Fibroblast of the conjunctiva (primary cell): ENCODE results near the gene ZSWIM5.

Experiments used
- DNase-seq: peaks from one replicate; pipeline ENCODE4 v3.0.0-alpha.2; 2010; ENCODE audit warnings: low read depth

The ZSWIM5 gene

GRCh38 chr1:45023663-45024062, 182.7 kb downstream of the ZSWIM5 start:
- no peak for DNase-seq

DNA sequence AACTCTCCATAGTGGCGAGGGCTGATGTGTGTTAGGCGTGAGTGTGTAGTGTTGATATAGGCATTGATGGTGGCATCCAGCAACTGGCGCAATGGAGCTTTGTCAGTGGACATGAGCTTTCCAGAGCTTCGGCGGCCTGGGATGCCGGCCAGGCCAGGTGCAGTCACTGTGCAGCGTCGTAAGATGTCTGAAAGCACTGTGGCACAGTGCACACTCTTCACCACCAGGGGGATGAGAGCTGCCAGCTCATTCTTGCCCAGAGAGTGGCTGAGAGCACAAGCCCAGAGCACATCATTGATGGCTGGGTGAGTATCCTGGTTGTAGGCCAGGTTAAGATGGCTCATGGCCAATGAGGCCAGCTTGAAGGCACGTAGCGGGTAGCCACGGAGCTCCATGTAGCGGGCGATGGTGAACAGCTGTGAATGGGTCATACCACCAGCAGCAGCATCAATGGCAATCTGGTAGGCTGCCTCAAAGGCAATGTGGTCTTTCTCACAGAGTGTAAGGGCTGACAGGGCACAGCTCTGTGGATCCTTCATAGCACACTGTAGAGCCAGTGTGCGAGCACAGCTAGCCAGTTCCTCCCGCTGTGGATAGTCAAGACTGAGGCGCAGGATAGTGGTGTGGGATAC, 187.7 kb downstream of the ZSWIM5 start:
- DNase-seq = peak; percentile 9

DNA sequence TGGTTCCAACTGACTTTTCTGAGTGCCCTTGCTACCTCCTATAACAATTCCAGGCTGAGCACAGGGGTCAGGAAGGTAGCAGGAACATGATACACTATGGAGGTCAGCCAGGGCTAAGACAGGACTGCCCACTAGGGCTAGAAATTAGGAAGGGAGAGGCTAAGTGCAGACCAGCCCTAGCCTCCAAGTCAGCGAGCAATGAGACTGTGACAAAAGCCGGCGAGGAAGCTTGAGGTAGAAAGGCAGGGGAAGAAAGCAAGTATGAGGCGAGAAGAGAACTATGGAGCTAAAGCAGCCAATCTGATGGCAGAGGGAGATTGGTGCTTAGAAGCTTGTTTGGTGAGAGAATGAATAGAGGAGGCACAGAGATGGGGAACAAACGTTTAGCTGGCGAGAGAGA, 189.6 kb downstream of the ZSWIM5 start:
- no peak for DNase-seq

DNA sequence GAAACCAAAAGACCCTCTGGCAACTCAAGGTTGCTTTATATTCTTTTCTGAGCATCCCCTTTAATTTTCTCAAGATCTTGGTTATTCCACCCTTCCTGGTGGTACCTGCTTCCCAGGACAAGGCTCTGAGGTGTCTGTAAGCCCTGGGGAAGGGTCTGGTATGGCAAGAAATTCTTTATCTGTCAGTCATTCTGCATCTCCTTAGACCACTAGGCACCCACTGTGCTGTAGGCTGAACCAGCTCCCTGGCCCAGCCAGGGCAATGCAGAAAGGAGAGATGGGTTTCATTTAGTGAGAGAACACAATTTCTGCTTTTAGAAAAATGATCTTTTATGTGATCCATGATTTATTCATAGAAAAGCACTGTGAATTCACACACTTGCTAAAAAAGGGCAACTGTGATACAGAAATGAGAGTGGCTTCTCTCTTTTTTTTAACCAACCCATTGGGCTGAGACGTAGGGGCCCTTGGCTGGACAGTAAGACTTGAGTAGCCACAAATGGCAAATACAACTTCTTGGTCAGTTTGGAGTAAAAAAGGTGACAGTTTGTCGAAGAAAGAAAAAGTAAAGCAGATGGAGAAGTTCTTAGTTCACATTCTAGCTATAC, 190.2 kb downstream of the ZSWIM5 start:
- DNase-seq = no peak

DNA sequence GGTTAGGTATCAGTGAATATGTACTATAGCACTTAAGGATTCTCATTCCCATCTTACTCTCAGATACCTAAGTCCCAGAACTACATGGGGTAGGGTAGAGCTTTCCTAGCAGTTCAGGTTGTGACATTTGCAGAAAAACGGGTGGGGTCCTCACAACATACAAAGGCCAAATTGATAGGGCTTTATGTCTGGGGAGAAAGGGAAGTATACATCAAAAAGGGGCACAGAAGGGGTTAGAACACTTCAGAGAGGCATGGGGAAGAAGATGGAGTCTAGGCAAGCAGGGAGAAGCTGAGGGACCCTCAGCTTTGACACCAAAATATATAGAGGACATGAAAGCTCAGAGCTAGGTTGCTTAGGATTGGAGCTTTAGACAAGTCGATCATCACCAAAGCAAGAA, 190.7 kb downstream of the ZSWIM5 start:
- no peak for DNase-seq

- peak; percentile 92 for DNase-seq
Observed at GRCh38 chr1:45014321-45015028, 191.9 kb downstream of the ZSWIM5 start.

- no peak for DNase-seq
Observed at GRCh38 chr1:45013551-45014209, 192.7 kb downstream of the ZSWIM5 start.

DNA sequence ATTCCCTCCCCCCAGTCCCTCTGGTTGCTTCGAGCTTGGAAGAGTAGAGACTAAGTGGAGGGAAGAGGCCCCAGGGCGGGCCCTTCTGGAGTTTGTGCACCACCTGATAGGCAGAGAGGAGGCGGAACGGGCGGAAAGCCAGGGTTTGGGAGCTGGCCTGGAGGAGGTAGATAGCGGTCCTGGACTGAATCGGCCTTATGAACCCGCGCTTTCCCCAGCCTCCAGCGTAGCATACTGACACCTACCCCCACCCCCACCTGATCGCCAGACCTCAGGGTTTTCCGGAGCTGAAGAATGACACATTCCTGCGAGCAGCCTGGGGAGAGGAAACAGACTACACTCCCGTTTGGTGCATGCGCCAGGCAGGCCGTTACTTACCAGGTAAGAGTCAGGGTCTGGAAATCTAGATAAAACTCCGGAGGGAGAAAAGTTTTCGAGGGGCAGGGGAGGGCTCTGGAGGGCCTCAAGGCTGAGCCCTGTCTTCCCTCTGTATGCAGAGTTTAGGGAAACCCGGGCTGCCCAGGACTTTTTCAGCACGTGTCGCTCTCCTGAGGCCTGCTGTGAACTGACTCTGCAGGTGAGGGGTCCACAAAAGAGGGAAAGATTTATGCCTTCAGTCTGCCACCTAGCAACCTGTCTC, 193.6 kb downstream of the ZSWIM5 start:
- DNase-seq = peak; percentile 43

- peak; percentile 96 for DNase-seq
Observed at GRCh38 chr1:45011837-45012638, 194.4 kb downstream of the ZSWIM5 start, which contains the start of gene UROD. UROD (plus strand) TSS chr1:45012254; CDS start chr1:45012266, 12 bp downstream.

DNA sequence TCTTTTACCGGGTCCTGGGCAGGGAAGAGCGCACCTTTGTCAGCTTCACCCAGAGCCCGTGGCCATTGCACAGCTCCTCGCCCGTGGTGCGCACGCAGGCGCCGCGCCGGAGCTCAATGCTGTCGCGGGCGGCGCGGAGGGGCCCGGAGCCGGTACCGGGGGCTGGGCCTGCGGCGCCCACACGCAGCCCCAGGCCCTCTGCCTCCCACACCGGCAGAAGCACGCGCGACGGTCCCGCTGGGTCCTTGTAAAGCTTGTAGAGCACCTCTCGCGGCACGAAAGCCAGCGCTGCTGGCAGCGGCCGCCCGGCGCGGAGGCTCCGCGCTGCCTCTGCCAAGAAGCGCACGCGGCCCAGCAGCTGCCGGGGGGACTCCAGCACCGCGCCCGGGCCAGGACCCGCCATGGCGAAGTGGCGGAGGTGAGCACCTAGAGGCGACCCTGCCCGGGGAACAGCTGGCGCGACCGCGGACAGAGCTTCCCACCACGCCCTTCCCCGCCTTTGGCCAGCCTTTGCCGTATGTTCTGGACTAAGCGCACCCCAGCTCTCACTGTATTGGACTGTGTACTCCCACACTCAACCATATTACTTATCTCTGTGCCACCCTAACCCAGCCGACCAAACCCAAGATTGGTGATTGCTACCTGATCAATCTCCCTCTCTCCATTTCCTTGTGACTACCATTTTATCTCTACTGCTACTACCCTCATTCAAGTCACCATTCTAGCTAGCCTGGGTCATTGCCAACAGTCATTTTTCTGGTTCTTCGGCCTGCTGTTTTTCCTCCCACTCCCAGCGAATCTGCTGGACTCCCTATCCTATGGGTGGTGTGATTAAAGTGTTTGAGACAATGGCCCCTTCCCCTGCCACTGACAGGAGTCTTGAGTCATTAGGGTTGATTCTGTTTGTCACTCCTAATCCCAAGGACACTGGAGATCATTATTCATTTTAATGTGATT, 195.3 kb downstream of the ZSWIM5 start, which contains the start of gene HECTD3:
HECTD3 (minus strand) TSS at position 470 of the 957 bp plus-strand sequence; CDS start at position 403, 67 bp downstream.
- DNase-seq = peak; percentile 48

DNA sequence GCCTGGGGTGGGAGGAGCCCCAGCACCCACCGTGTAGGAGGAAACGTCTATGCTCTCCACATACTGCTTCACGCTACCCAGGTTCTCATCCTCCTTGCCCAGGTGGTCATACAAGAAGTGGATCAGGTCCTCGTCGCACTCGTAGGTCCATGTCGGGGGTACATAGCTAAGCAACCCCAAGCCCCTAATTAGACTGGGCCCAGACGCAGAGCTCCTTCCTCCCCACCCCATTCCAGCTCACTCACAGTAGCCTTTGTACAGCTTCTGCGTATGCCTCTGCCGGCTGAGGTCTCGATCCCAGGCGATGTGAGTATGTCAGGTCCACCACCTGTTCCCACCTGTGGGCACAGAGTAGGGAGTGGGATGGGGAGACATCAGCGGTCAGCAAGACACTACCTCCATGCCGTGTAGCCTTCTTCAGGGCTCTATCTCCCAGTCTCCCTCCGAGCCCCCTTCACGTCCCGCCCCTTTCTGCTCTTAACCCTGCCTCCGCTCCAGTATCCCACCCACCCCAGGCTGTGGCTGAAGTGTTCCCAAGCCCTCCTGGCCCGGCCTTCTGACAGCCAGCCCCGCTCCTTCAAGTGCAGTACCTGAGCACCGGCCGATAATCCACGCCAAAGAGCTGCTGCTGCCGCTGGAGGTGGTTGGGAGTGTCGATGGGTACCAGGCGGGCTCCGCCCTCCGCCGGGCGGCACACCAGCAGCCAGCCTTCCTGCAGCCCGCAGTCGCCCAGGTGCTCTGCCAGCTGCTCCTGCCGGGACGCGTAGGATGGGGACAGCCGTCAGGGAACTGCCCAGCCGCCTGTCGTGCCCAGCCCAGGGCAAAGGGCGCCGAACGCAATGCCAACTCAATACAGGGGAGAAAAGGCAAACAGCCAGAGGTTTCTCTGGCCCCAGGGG, 196.2 kb downstream of the ZSWIM5 start:
- no peak for DNase-seq

- no peak for DNase-seq
Observed at GRCh38 chr1:45009296-45009865, 197.0 kb downstream of the ZSWIM5 start.

GRCh38 chr1:45008516-45008915, 197.9 kb downstream of the ZSWIM5 start:
- no peak for DNase-seq

DNA sequence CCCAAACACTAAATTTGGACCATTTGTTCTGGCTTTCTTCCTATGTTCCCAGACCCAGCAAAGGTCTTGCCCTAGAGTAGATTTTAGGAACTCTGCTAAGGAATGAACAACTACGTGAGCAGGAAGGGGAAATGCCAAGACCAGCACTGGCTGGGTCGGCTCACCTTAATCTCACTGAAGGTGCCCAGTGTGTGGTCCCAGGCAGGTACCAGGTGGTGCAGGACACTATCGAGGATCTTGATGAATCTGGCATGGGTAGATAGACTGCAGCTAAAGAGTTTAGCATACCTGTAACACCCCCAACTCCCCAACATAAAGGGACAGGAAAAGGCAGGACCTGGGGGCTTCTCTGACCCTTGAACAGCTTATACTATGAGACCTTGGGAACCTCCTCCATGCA, 198.3 kb downstream of the ZSWIM5 start:
- DNase-seq = no peak

DNA sequence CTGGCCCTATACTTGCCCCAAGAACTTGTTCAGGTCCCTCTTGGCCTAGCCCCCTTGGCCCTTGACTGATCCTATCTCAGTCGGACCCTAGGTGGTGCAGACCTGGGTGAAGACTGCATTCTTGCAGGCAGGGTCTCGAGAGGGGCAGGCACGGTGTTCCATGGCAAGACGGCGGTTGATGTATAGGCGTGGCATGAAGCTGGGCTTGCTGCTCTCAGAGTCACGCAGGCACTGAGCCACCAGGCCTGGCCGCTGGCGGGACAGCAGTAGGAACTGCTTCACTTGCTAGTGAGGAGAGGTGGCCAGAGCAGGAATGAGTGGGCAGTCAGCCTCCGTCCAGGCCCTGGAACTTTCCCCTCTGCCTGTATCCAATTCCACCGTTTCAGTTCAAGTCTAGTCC, 199.1 kb downstream of the ZSWIM5 start:
- DNase-seq = no peak

DNA sequence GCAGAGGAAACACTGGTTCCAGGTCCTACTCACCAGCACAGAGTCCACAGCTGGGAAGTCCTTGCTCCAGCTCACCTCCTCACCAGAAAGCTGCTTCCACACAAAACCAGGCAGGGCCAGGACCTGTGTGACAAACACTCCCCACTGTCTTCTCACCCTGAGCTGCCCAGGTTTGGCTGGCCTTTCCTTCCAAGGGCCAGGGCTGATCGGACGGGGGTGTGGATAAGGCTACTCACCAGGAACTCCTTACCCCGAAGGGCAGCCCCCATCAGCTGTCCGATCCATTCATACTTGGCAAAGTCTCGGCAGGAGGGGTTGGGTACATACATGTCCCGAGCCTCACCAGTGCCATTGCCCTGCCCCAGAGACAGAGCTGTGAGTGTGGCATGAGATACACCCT, 200.6 kb downstream of the ZSWIM5 start:
- no peak for DNase-seq

DNA sequence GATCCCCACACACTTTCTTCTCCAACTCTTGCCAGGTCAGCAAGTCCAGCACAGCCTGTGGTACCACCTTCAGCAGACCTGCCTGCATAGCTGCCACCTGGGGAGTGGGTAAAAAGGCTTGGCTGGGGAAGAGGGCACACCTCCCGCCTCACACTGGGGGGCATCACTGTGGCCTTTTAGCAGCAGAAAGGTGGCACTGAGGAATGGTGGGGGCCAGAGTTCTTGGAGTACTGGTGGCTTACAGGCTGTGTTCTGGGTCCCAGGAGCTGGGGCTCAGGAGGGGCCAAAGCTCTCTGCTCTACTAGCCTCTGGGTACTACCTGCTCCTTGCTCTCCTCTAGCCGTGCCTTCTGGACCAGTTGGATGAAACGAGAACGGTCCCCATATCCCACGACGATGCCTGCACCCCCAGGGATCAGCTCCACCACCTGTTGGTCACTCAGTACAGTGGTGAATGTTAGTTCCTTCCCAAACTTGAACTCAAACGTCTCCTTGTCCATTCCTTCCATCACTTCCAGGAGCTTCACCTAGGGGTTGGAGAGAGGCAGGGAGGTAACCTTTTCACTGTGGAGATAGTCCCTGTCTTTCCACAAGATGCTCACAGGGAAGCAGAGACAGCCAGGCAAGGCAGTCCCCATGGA, 202.0 kb downstream of the ZSWIM5 start:
- DNase-seq = no peak

- no peak for DNase-seq
Observed at GRCh38 chr1:45003741-45004140, 202.7 kb downstream of the ZSWIM5 start.
